Medulla oblongata (tissue), 1 donor: Measurements from ENCODE around the gene MEX3B.

Experiments used
- DNase-seq: peaks from one replicate; pipeline ENCODE4 v3.0.0-alpha.2; 2015; ENCODE audit errors: extremely low spot score

Gene MEX3B

GRCh38 chr15:82045892-82046665 lies at the start of gene MEX3B:
Gene MEX3B, minus strand, starts transcription at chr15:82046018. Its CDS starts 313 bp downstream, at chr15:82045705.
- peak; percentile 97 for DNase-seq

DNA sequence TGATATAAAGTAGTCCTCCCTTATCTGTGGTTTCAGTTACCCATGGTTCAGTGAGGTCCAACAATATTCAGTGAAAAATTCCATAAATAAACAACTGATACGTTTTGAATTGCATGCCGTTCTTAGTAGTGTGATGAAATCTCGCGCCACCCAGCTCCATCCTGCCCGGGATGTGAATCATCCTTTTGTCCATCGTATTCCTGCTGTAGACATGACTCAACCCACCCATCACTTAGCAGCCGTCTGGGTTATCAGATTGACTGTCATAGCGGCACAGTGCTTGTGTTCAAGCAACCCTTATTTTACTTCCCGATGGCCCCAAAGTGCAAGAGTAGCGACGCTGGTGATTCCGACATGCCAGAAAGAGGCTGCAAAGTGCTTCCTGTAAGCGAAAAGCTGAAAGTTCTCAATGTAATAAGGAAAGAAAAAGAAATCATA lies 48.0 kb upstream of the MEX3B start:
- no peak for DNase-seq

DNA sequence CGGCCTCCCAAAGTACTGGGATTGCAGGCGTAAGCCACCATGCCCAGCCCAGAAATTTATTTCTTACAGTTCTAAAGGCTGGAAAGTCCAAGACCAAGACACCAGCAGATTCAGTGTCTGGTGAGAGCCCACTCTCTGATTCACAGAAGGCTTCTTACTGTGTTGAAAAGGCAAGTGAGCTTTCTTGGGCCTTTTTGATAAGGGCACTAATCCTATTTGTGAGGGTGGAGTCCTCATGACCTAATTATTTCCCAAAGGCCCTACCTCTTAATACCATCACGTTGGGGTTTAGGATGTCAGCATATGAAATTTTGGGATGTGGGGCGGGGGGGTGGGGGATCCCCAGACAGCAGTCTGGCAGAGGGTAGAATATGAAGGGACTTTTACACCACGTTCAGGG lies 47.5 kb upstream of the MEX3B start:
- no peak for DNase-seq

GRCh38 chr15:82091636-82092140 lies 45.9 kb upstream of the MEX3B start:
- DNase-seq = no peak

DNA sequence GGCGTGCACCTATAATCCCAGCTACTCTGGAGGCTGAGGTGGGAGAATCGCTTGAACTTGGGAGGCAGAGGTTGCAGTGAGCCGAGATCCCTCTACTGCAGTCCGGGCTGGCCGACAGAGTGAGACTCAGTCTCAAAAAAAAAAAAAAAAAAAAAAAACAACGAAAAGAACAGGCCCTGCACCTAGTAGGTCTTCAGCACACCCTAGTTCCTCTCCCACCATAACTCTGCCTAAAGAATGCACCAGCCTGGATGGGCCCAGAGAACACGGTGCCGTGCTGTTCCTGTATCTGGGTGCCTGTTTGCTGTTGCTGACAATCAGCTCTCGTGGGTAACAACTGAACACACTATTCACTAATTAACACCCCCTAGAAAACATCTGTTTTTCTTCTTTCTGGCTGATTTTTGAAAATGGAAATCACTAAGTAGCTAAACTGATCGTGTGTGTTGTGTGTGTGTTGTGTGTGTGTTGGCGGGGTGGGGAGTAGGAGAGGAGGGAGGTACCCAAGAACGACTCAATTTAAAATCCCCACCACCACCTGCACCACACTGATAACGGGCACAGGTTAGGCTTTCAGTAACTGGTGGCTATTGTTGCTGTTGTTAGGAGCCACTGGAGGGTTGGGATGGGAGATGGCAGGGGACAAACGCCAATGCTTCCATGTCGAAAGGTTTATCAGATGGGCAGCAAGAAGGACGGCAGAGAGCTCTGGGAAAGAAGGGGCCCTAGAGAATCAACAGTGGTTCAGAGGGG lies 40.6 kb upstream of the MEX3B start:
- DNase-seq = no peak

GRCh38 chr15:82081914-82082762 lies 36.3 kb upstream of the MEX3B start:
- DNase-seq = no peak

DNA sequence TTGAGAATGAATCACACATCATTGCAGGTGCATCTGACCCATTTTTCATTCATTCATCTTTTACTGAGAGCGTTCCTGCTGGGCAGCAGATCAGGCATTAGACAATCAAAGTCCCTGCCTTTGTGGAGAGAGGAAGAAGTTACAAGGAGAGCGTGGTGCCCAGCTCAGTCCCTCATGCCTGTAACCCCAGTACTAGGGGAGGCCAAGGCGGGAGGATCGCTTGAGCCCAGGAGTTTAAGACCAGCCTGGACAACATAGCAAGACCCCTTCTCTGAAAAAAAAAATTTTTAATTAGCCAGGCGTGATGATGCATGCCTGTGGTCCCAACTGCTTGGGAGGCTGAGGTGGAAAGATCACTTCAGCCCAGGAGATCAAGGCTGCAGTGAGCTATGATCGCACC lies 35.0 kb upstream of the MEX3B start:
- no peak for DNase-seq

GRCh38 chr15:82079736-82080135 lies 33.9 kb upstream of the MEX3B start:
- no peak for DNase-seq

DNA sequence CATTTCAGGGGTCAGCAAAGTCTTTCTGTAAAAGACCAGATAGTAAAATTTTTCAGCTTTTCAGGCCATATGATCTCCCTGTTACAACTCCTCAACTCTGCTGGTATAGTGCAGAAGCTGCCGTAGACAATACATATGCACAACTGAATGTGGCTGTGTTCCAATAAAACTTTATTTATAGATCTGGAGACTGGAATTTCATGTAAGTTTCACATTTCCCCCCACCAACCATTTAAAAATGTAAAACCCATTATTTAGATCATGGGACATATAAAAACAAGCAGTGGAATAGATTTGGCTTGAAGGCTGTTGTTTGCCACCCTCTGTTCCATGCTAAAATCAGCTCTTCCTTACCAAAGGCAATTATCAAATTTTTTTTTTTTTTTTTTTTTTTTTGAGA lies 28.8 kb upstream of the MEX3B start:
- no peak for DNase-seq

- no peak for DNase-seq
Measured at GRCh38 chr15:82072926-82073537, 27.2 kb upstream of the MEX3B start.

DNA sequence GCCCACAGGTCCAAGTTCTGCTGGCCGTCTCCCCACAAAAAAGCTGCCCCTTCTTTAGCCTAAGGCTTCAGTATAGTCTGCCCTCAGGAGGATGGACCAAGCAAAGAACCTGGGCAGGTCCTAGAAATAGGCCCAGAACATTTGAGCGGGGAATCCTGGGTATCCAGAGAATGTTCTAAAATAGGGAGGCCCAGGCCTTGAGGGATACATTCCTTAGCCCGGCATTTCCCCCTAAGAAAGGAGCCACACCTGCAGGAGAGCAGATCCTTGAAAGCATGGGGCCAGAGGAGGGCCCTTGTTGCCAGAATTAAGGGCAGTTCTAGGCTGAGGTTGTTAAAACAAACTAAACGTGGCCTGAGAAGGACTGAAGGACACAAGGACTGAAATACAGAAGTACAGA lies 20.6 kb upstream of the MEX3B start:
- DNase-seq = no peak

GRCh38 chr15:82064824-82065223 lies 19.0 kb upstream of the MEX3B start:
- DNase-seq = no peak

DNA sequence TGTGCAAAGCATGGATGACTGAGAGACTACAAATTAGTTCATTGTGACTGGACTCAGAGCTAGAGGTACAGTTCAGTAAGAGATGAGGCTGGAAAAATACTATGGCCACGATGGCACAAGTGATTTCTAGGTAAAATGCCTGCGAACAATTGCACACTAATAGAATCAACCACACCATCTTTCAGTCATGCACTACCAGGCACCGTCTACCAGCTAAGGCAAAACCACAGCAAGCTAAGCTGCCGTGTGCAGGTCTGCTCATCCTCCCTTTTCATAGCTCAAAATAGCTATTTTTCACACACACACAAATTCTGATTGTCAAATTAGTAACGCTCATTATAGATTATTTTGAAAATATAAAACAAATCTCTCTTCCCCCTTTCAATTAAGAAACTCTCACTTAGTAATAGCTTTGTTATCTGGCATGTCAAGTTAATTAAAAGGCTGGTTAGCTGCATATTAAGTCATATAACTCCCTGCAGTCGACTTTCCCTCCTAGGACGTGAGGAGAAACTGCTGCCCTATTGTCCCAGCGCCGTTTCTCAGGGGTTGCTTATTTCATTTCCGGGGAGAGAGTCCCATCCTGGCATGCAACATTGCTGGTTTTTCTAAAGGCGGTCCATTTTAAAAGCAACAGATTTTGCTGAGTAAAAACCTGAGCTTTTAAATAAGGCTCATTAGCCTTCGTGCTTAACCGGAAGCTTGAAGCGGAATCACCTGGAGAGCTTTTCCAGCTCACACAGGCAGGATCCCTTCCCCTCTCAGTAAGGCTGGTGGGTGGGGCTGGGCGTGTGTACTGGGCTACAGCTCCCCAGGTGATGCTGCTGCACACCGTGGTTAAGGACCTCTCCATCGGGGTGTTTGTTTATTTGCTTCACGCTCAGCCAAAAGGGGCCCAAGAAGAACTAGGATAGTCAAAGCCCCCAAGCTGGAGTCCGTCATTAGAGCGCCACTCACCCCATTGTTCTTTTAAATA lies 16.9 kb upstream of the MEX3B start:
- no peak for DNase-seq

GRCh38 chr15:82060817-82061216 lies 15.0 kb upstream of the MEX3B start:
- DNase-seq = no peak

- no peak for DNase-seq
Measured at GRCh38 chr15:82058517-82059204, 12.8 kb upstream of the MEX3B start.

- no peak for DNase-seq
Measured at GRCh38 chr15:82058026-82058425, 12.2 kb upstream of the MEX3B start.

- DNase-seq = no peak
Measured at GRCh38 chr15:82056958-82057823, 11.4 kb upstream of the MEX3B start.

DNA sequence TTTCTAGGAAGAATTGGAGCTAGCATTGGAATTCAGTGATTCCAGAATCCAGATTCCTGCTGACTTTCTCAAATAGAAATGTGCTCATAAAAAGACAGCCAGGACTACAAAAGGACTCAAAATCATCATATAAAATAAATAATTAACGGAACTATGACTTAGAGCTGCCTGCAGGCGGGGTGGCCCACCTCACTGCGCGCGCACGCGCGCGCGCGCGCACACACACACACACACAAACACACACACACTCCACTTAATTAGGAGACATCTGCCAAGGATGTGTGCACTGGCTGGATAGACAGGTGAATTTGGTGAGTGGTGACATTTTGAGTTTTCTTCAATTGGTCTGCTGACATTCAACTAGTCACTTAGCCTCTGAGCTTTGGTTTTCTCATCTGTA lies 6.9 kb upstream of the MEX3B start:
- no peak for DNase-seq

GRCh38 chr15:82051664-82052063 lies 5.8 kb upstream of the MEX3B start:
- peak; percentile 51 for DNase-seq
